Measurements from ENCODE around the gene RASSF6.

DNA sequence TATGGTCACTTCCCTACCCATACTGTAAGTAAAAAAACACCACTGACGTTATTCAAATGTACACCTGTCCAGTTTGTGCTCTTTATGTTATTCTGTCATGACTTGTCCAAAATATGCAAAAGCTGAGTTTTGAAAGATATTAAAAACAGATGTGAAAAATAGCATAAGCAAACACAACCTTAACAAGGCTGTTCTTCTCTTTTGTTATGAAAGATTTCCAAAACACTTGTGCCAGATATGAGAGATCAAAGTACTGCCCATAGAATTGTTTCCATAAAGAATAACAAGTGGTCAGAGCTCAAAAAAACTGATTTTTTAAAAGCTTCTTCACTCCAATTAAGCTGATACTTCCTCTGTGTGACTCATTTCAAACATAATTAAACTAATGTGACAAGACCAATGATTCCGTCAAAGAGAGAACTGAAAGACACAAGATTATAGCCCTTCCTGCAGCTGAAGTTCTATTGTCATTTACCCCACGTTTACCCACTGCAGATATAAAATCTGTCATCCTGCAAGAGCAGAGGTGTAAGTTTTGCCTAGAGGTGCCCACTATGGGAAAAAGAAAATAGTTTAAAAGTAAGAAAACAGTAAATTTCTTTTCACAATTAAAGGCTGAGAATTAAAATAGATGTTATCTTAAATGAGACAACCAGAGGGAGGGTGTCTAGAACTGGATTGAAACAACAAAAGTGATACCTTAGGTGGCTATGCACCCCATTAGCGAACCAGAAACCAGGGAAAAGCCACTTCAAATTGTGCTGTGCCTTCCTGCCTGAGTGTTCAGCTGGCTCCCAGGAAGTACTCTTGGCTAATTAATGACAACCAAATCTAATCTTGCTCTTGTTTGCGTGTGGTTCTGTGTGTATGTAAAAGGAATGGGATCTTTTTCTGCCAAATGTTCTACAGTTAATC, 30.1 kb downstream of the RASSF6 start:
- TF ChIP-seq CTCF (conservative IDR thresholded peaks at IDR 0.05; ENCODE audit: low read depth, low read length) (no peak), EZH2phosphoT487 (IDR thresholded peaks at IDR 0.05; ENCODE audit: borderline replicate concordance, low read length) (no peak), EZH2 (IDR thresholded peaks at IDR 0.05; ENCODE audit: low read length, unreplicated experiment) (no peak)

Data from PC-3 (cell line).